ENCODE data around the gene WDR73.

WDR73 gene

GRCh38 chr15:84591815-84592214, 62.3 kb downstream of the WDR73 start:
- H3K9me3 ChIP-seq (replicated peaks in 1 of 2; ENCODE audit: control insufficient read depth in 2 of 2, insufficient read depth in 1 of 2, low read depth in 1 of 2, low read length in 2 of 2), result peaks cover 0 to 3% of the 10 kb centered on the region in 2 donors
- no peak overlapping the region for H4K91ac ChIP-seq (ENCODE audit: low read depth, low read length, poor library complexity)
- no peak overlapping the region for H3K4me3 ChIP-seq (ENCODE audit: low read length in 2 of 2)
- no peak overlapping the region for H4K8ac ChIP-seq (ENCODE audit: low read depth, low read length)
- no peak overlapping the region for H2BK12ac ChIP-seq (ENCODE audit: low read length)
- H3K4ac ChIP-seq (ENCODE audit: low read length), result no peak overlapping the region
- H3K4me2 ChIP-seq (ENCODE audit: insufficient read depth, low read length, poor library complexity, severe bottlenecking), result no peak overlapping the region
- no peak overlapping the region for H3K23ac ChIP-seq (ENCODE audit: low read depth, low read length, poor library complexity)
- H3K18ac ChIP-seq (ENCODE audit: low read length), result no peak overlapping the region
- DNase-seq (ENCODE audit: low spot score), result no peak
- H2AFZ ChIP-seq (ENCODE audit: low read length), result no peak overlapping the region
- H2BK120ac ChIP-seq (ENCODE audit: low read depth, low read length), result no peak overlapping the region
- H3K36me3 ChIP-seq (replicated peaks in 1 of 2; ENCODE audit: control insufficient read depth in 2 of 2, insufficient read depth in 2 of 2, low read length in 2 of 2), result no peaks in the 10 kb centered on the region
- no peak overlapping the region for H3K9ac ChIP-seq (ENCODE audit: low read depth, low read length, poor library complexity)
- no peaks in the 10 kb centered on the region for H3K79me1 ChIP-seq (ENCODE audit: low read depth, low read length)
- no peak overlapping the region for H2BK15ac ChIP-seq (ENCODE audit: low read length)
- no CpG with 5 or more reads among the region's 1 CpG for WGBS, 2 donors (ENCODE audit: extremely low coverage in 2 of 2, insufficient read length in 2 of 2, insufficient replicate concordance in 1 of 2)
- no peak overlapping the region for H2AK5ac ChIP-seq (ENCODE audit: low read depth, low read length)
- no peak overlapping the region for H3K14ac ChIP-seq (ENCODE audit: low read length)
- H2BK5ac ChIP-seq (ENCODE audit: low read length), result no peak overlapping the region
- peaks cover 0 to 18% (median 5%) of the 10 kb centered on the region in 3 experiments for H3K27me3 ChIP-seq (ENCODE audit: control insufficient read depth in 3 of 3, insufficient read depth in 3 of 3, low read depth in 1 of 3, low read length in 3 of 3)
- peaks cover 2 to 11% of the 10 kb centered on the region in 2 donors for H3K4me1 ChIP-seq (ENCODE audit: control insufficient read depth in 2 of 2, insufficient read depth in 1 of 2, low read depth in 1 of 2, low read length in 2 of 2)
- H3K27ac ChIP-seq (replicated peaks; ENCODE audit: low read length), result no peak overlapping the region

- Histone ChIP-seq H2AK5ac (ENCODE audit: low read depth, low read length) (no peak overlapping the region), H2BK15ac (ENCODE audit: low read length) (no peak overlapping the region), H3K36me3 (replicated peaks in 1 of 2; ENCODE audit: control insufficient read depth in 2 of 2, insufficient read depth in 2 of 2, low read length in 2 of 2) (no peaks in the 10 kb centered on the region), H3K4me1 (ENCODE audit: control insufficient read depth in 2 of 2, insufficient read depth in 1 of 2, low read depth in 1 of 2, low read length in 2 of 2) (peaks cover 2 to 15% of the 10 kb centered on the region in 2 donors), H3K23ac (ENCODE audit: low read depth, low read length, poor library complexity) (no peak overlapping the region), H2BK5ac (ENCODE audit: low read length) (no peak overlapping the region), H2BK12ac (ENCODE audit: low read length) (no peak overlapping the region), H3K9ac (ENCODE audit: low read depth, low read length, poor library complexity) (no peak overlapping the region), H3K27me3 (ENCODE audit: control insufficient read depth in 3 of 3, insufficient read depth in 3 of 3, low read depth in 1 of 3, low read length in 3 of 3) (peaks cover 0 to 18% (median 5%) of the 10 kb centered on the region in 3 experiments), H3K79me1 (ENCODE audit: low read depth, low read length) (no peaks in the 10 kb centered on the region), H3K4me3 (ENCODE audit: low read length in 2 of 2) (no peak overlapping the region), H3K4me2 (ENCODE audit: insufficient read depth, low read length, poor library complexity, severe bottlenecking) (no peak overlapping the region), H2BK120ac (ENCODE audit: low read depth, low read length) (no peak overlapping the region), H3K27ac (replicated peaks; ENCODE audit: low read length) (no peak overlapping the region), H2AFZ (ENCODE audit: low read length) (no peak overlapping the region), H3K18ac (ENCODE audit: low read length) (no peak overlapping the region), H4K91ac (ENCODE audit: low read depth, low read length, poor library complexity) (no peak overlapping the region), H3K14ac (ENCODE audit: low read length) (no peak overlapping the region), H4K8ac (ENCODE audit: low read depth, low read length) (no peak overlapping the region), H3K9me3 (replicated peaks in 1 of 2; ENCODE audit: control insufficient read depth in 2 of 2, insufficient read depth in 1 of 2, low read depth in 1 of 2, low read length in 2 of 2) (peaks cover 0 to 3% of the 10 kb centered on the region in 2 donors), H3K4ac (ENCODE audit: low read length) (no peak overlapping the region)
- no CpG with 5 or more reads among the region's 2 CpGs for WGBS, 2 donors (ENCODE audit: extremely low coverage in 2 of 2, insufficient read length in 2 of 2, insufficient replicate concordance in 1 of 2)
- no peak for DNase-seq (ENCODE audit: low spot score)
These were observed 63.7 kb downstream of the WDR73 start for GRCh38 chr15:84590406-84590805.

All from neuronal stem cell (in vitro differentiated cells).